Fibroblast of the aortic adventitia (primary cell): Measurements from ENCODE around the gene SLIT3. TPM values are rescaled to one million over a fixed set of nuclear protein-coding genes. Genes with fewer than 3 reads are reported as not detected.

Source experiments
- DNase-seq: peaks from one replicate; pipeline ENCODE4 v3.0.0-alpha.2; 2010; ENCODE audit warnings: low read depth
- H3K4me3 ChIP-seq: 2 replicates; pipeline ENCODE4 v1.5.1; 2011; ENCODE audit warnings: low read depth, mild to moderate bottlenecking, control low read depth, low read length, moderate library complexity
- total RNA-seq: library from RNA; depleted of rRNA; stranded (reverse); fragments of >200 nt; gene quantifications from 2 replicates; pipeline ENCODE4 v1.2.3, GENCODE V29; 2012; ENCODE audit warnings: low replicate concordance
- TF ChIP-seq, protein P1 (sequence below): IDR thresholded peaks from 2 replicates; pipeline ENCODE4 v1.5.1; 2011; ENCODE audit warnings: mild to moderate bottlenecking, low read length, control low read depth, inconsistent platforms; ENCODE audit not compliant: insufficient read depth

Gene SLIT3
- total RNA-seq, 1 donor, result 65.3 TPM

DNA sequence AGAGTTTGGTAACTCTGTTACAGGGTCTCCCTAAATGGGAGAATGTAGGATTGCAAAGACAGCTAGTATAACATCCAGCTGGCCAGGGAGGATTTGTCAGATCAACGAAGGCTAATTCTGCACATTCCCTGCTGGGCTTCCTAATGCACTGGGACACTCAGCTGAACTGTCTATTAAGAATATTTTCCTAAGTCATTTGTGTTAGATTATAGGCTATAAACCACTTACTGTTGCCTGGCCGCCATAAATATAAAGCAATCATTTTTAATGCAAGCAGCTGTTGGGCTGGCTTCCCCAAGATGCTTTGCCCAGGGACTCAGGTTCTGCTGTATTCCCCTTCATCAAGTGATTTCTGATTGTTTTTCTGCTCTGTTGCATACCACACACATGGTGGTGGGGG, 35.3 kb upstream of the SLIT3 start:
- H3K4me3 ChIP-seq, result no peak overlapping the region
- TF ChIP-seq, protein P1, sequence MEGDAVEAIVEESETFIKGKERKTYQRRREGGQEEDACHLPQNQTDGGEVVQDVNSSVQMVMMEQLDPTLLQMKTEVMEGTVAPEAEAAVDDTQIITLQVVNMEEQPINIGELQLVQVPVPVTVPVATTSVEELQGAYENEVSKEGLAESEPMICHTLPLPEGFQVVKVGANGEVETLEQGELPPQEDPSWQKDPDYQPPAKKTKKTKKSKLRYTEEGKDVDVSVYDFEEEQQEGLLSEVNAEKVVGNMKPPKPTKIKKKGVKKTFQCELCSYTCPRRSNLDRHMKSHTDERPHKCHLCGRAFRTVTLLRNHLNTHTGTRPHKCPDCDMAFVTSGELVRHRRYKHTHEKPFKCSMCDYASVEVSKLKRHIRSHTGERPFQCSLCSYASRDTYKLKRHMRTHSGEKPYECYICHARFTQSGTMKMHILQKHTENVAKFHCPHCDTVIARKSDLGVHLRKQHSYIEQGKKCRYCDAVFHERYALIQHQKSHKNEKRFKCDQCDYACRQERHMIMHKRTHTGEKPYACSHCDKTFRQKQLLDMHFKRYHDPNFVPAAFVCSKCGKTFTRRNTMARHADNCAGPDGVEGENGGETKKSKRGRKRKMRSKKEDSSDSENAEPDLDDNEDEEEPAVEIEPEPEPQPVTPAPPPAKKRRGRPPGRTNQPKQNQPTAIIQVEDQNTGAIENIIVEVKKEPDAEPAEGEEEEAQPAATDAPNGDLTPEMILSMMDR, result no peak
- no peak for DNase-seq

DNA sequence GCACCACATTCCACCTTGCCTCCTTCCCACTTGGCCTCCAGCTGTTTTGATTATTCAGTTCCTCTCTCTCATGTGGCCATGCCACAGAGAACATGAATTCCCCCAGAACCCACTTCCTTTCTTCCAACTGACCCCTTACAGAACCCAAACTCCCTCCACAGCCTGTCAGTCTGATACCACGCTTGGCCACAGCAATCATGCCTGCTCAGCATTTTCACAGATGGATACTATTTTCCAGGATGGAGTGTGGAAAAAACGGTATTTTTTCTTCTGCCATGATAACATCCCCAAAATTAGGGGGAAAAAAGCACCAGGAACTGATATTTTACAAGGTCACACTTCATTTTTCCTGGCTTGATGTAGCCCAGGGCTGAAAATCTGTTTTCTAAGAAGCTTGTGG, 34.9 kb upstream of the SLIT3 start:
- TF ChIP-seq, protein P1, result no peak
- no peak for DNase-seq
- no peak overlapping the region for H3K4me3 ChIP-seq

DNA sequence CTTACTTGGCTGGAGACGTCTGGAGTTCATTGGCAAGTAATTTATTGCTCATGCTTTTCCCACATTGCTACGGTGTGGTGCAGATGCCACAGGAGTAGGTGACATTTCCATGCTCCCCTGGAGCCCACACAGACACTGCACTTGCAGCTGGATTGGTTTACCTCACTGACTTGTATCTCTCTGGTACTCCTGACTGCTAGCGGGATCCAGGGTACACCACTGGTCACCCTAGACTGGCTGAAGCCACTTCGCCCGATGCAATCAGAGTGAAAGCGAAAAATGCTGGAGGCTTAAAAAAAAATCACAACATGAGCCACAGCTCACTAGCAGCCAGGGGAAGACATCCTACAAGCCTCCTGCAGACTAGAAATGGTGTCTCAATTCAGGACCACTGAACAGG, 32.6 kb upstream of the SLIT3 start:
- no peak for DNase-seq
- H3K4me3 ChIP-seq, result no peak overlapping the region
- TF ChIP-seq, protein P1, result no peak

DNA sequence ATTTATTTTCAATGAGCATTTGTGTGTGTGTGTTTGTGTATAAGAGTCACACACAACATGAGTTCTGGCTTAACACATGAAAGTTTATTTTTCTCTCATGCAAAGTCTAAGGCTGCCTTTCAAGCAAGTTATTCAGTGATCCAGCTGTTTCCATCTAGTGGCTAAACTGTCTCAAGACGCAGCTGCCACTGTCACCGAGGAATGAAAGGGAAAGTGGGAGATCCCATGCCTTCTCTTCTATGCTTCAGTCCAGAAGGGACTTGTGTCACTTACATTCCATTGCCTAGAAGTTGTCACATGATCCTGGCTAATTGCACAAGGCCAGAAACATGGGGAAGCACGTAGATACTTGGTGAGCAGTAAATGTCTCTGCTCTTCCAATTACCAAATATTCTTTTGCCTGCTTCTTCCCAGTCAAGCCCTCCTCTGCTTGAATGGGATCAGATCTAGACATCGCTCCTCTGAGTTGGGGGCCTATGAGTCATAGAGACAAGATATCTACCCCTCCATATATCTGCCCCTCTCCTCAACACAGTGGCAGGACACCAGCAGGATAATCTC, 30.4 kb upstream of the SLIT3 start:
- no peak overlapping the region for H3K4me3 ChIP-seq
- TF ChIP-seq, protein P1, result no peak
- DNase-seq, result no peak

DNA sequence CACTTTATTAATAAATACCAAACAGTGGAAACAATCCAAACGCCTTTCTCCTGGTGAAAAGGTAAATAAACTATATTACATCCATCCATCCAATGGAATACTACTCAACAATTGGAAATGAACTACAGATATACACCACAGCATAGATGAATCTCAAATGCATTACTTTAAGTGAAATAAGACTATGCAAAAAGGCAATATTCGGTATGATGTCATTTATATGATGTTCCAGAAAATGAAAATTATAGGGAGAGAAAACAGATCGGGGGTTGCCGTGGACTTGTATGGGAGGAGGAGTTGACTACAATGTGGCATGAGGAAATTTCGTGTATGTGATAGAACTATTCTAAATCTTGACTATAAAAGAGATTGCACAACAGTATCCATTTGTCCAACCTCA, 27.5 kb upstream of the SLIT3 start:
- no peak for DNase-seq
- TF ChIP-seq, protein P1, result no peak
- H3K4me3 ChIP-seq, result no peak overlapping the region

DNA sequence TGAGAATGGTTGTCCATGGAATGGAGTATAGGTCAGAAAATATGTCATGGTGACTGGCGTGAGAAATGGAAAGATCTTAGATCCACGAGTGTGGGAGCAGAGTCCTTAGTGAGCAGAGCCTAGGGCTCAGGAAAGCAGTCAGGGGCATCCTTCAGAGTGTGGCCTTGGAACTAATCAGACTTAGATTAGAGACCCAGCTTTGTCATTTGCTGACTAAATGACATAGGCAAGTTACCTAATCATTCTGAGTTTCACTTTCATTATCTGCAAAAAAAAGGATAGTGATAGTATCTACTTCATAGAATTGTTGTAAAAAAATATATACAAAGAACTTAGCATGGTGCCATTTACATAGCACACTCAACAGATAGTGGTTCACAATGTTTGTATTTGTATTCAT, 24.3 kb upstream of the SLIT3 start:
- DNase-seq, result no peak
- no peak overlapping the region for H3K4me3 ChIP-seq
- TF ChIP-seq, protein P1, result no peak

DNA sequence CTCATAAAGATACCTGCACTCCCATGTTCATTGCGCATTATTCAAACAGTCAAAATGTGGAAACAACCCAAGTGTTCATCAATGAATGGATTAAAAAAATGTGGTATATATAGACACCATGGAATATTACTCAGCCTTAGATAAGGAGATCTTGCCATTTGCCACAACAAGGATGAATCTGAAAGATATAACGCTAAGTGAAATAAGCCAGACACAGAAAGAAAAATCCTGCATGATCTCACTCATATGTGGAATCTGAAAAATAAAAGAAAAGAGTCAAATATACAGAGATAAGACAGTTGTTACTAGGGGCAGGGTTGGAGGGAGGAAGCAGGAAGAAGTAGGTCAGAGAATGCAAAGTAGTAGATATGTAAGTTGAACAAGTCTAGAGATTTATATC, 17.6 kb upstream of the SLIT3 start:
- H3K4me3 ChIP-seq, result no peak overlapping the region
- TF ChIP-seq, protein P1, result no peak
- DNase-seq, result no peak
